ENCODE results near the gene ABCC4. TPM values are rescaled to one million over a fixed set of nuclear protein-coding genes. Genes with fewer than 3 reads are reported as not detected.

The ABCC4 gene
- total RNA-seq, 1 experiment from 2014 or later: 17.7 TPM

GRCh38 chr13:95098916-95099315 is 202.3 kb downstream of the ABCC4 start:
- peaks cover 7% of the 10 kb centered on the region; the same call in 1 of the 2 replicates for H3K79me2 ChIP-seq (ENCODE audit: low read length)
- H3K4me2 ChIP-seq (ENCODE audit: low read length): peak overlapping the region; percentile 35
- H4K20me1 ChIP-seq (ENCODE audit: low read length): no peaks in the 10 kb centered on the region
- H3K27me3 ChIP-seq (ENCODE audit: low read length): no peaks in the 10 kb centered on the region
- no peak for TF ChIP-seq EZH2 (IDR thresholded peaks at IDR 0.05; ENCODE audit: low read length, unreplicated experiment)
- TF ChIP-seq EZH2phosphoT487 (IDR thresholded peaks at IDR 0.05; ENCODE audit: borderline replicate concordance, low read length): no peak
- TF ChIP-seq CTCF (conservative IDR thresholded peaks at IDR 0.05; ENCODE audit: low read depth, low read length): no peak
- ATAC-seq: peak; percentile 4; the same call in 1 of the 2 replicates
- no TSS peak for BruUV-seq (replicated peaks)
- peaks cover 8% of the 10 kb centered on the region; the same call in 1 of the 2 replicates for H3K9me3 ChIP-seq (ENCODE audit: low read length)
- peak; percentile 81 for DNase-seq
- H3F3A ChIP-seq (ENCODE audit: low read length, unreplicated experiment): peaks cover 8% of the 10 kb centered on the region
- intact Hi-C loops (cut with micrococcal nuclease): loop anchor here (1.0 to 5.0 kb wide), 2 partner anchors 55 to 387 kb away; partner anchors contain the start of gene SOX21
- no peak overlapping the region for H3K4me3 ChIP-seq (ENCODE audit: low read length)
- H2AFZ ChIP-seq (ENCODE audit: low read length): no peak overlapping the region
- H3K27ac ChIP-seq (ENCODE audit: low read length): peak overlapping the region; percentile 100
- peak overlapping the region; percentile 99 for H3K9ac ChIP-seq (ENCODE audit: low read length)
- H3K4me1 ChIP-seq (ENCODE audit: insufficient read depth, low read length): peaks cover 37% of the 10 kb centered on the region
- ChIA-PET CTCF (no interaction called here), POLR2A (ENCODE audit: unreplicated experiment) (no interaction called here)
- H3K36me3 ChIP-seq (ENCODE audit: low read depth, low read length): peaks cover 16% of the 10 kb centered on the region
- H3K9me2 ChIP-seq (replicated peaks; ENCODE audit: low read length): no peaks in the 10 kb centered on the region

GRCh38 chr13:95091755-95092154 is 209.5 kb downstream of the ABCC4 start:
- H3K9ac ChIP-seq (ENCODE audit: low read length): no peak overlapping the region
- ATAC-seq: no peak
- intact Hi-C loops (cut with micrococcal nuclease): no loop called here

More at GRCh38 chr13:95091755-95092154, 209.5 kb downstream of the ABCC4 start:
- Histone ChIP-seq H3K4me1 (ENCODE audit: insufficient read depth, low read length) (peaks cover 17% of the 10 kb centered on the region), H3K4me3 (ENCODE audit: low read length) (no peak overlapping the region), H3K9me2 (replicated peaks; ENCODE audit: low read length) (no peaks in the 10 kb centered on the region), H3K79me2 (ENCODE audit: low read length) (peaks cover 3% of the 10 kb centered on the region; the same call in 1 of the 2 replicates), H3F3A (ENCODE audit: low read length, unreplicated experiment) (no peaks in the 10 kb centered on the region), H3K4me2 (ENCODE audit: low read length) (no peak overlapping the region), H2AFZ (ENCODE audit: low read length) (no peak overlapping the region), H3K36me3 (ENCODE audit: low read depth, low read length) (0 out of 2 replicates have a peak, but pooled peaks cover 5% of the 10 kb centered on the region), H4K20me1 (ENCODE audit: low read length) (no peaks in the 10 kb centered on the region), H3K9me3 (ENCODE audit: low read length) (no peaks in the 10 kb centered on the region), H3K27me3 (ENCODE audit: low read length) (no peaks in the 10 kb centered on the region), H3K27ac (ENCODE audit: low read length) (no peak overlapping the region)
- TF ChIP-seq CTCF (conservative IDR thresholded peaks at IDR 0.05; ENCODE audit: low read depth, low read length) (no peak), EZH2phosphoT487 (IDR thresholded peaks at IDR 0.05; ENCODE audit: borderline replicate concordance, low read length) (no peak), EZH2 (IDR thresholded peaks at IDR 0.05; ENCODE audit: low read length, unreplicated experiment) (no peak)
- ChIA-PET CTCF (no interaction called here), POLR2A (ENCODE audit: unreplicated experiment) (interaction anchor here (0.6 to 0.7 kb wide), 2 partner anchors 10 to 27 kb away, joined by 5 read pairs; no protein-coding TSS in a partner anchor)
- no peak for DNase-seq
- BruUV-seq (replicated peaks): no TSS peak

Data from PC-3 (cell line).